Measurements from ENCODE around the gene KRTAP10-4. TPM values are rescaled to one million over a fixed set of nuclear protein-coding genes. Genes with fewer than 3 reads are reported as not detected.
"Not testable (repeated sequence)": the region's sequence is repeated elsewhere in the genome, so short reads cannot be mapped to it uniquely, and the experiment has no call there.

Gene KRTAP10-4
- total RNA-seq, 4 donors from 2014 or later = not detected

DNA sequence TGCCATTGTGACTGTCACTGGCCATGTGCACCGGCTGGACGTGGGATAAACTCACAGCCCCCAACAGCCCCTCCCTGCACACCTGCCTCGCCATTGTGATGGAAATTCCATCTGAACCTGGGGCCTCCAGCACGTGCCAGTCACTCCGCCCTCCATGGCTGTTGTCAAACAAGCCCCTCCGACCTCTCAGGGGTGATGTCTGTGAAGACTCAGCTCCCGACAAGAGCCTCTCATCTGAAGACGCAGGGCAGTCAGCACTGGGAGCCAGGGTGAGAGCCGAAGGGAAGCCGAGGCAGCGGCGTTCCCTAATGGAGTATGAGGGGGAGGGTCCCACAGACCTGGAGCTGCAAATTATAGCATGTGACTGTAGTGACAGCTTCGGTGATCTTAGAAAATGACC is 20.8 kb upstream of the KRTAP10-4 start:
- Histone ChIP-seq H3K4me1 (no peaks in the 10 kb centered on the region), H3K36me3 (no peaks in the 10 kb centered on the region), H3K9me3 (peaks cover 0 to 10% (median 0%) of the 10 kb centered on the region in 3 donors), H3K27ac (no peak overlapping the region), H3K4me3 (no peak overlapping the region), H3K27me3 (peaks cover 80% of the 10 kb centered on the region)
- WGBS, 2 donors (ENCODE audit: low coverage in 1 of 2) = 77 to 83% methylated on average over 6 to 8 of the region's 13 CpGs
- TF ChIP-seq EP300 (IDR thresholded peaks at IDR 0.05) (no peak), POLR2AphosphoS5 (IDR thresholded peaks at IDR 0.05) (no peak), POLR2A (IDR thresholded peaks at IDR 0.05) (no peak)
- TF ChIP-seq, protein P1, sequence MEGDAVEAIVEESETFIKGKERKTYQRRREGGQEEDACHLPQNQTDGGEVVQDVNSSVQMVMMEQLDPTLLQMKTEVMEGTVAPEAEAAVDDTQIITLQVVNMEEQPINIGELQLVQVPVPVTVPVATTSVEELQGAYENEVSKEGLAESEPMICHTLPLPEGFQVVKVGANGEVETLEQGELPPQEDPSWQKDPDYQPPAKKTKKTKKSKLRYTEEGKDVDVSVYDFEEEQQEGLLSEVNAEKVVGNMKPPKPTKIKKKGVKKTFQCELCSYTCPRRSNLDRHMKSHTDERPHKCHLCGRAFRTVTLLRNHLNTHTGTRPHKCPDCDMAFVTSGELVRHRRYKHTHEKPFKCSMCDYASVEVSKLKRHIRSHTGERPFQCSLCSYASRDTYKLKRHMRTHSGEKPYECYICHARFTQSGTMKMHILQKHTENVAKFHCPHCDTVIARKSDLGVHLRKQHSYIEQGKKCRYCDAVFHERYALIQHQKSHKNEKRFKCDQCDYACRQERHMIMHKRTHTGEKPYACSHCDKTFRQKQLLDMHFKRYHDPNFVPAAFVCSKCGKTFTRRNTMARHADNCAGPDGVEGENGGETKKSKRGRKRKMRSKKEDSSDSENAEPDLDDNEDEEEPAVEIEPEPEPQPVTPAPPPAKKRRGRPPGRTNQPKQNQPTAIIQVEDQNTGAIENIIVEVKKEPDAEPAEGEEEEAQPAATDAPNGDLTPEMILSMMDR (IDR thresholded peaks at IDR 0.05) = no peak
- no peak for ATAC-seq

DNA sequence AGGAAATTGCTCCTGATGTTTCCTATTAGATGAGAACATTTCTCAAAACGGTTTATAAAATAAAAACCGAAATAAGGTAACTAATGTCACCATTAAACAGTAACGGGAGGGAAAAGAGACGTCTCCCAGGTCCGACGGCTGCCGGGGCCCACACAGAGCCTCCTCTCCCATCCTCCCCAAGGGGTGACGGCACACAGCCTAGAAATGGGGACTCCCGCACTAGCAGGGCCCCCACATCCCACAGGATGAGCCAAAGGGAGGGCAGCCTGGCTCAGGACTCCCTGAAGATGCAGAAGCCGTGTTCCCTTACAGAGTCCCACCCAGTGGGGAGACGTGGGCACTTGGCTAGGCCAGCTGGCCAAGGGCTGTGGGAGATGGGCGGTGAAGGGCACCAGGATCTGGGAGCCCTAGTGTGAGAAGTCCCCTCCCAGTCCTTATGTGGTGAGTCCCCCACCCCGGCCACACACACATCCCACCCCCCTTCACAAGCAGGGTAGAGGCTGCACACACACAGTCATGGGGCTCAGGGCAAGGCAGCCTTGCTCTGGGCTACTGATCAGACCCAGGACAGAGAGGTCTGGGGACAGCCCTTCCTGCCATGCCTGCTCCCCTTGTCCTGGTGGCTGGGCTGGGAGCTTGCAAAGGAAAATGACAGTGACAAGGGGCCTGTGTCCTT is 18.2 kb upstream of the KRTAP10-4 start:
- ATAC-seq = no peak
- WGBS, 2 donors (ENCODE audit: low coverage in 1 of 2) = 57 to 68% methylated on average over 7 to 9 of the region's 13 CpGs
- peaks cover 69% of the 10 kb centered on the region for H3K27me3 ChIP-seq
- H3K27ac ChIP-seq = no peak overlapping the region
- H3K4me3 ChIP-seq = no peak overlapping the region
- no peaks in the 10 kb centered on the region for H3K4me1 ChIP-seq
- H3K9me3 ChIP-seq = peaks cover 0 to 20% (median 0%) of the 10 kb centered on the region in 3 donors
- no peaks in the 10 kb centered on the region for H3K36me3 ChIP-seq
- no peak for TF ChIP-seq EP300 (IDR thresholded peaks at IDR 0.05)
- TF ChIP-seq, protein P1 (IDR thresholded peaks at IDR 0.05) = no peak
- no peak for TF ChIP-seq POLR2A (IDR thresholded peaks at IDR 0.05)
- TF ChIP-seq POLR2AphosphoS5 (IDR thresholded peaks at IDR 0.05) = no peak

DNA sequence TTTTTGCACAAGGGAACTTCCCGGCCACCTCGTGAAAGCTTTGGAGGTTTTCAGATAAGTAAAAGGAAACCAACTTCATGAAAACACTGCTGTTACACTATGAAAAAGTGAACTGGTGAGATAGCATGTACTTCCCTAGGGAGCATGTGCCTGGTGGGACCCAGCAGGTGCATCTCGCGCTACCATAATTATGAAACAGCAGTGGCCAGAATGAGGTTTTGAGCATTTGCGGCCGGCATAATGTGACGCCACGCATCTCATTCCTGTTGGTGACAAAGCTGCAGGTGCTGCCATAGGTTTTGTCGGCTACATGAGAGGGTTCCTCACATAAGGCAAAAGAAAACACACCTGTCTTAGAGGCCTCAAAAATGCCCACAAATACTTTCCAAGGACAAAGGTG is 16.6 kb upstream of the KRTAP10-4 start:
- Histone ChIP-seq H3K27me3 (peaks cover 54% of the 10 kb centered on the region), H3K27ac (no peak overlapping the region), H3K4me1 (no peaks in the 10 kb centered on the region), H3K4me3 (no peak overlapping the region), H3K36me3 (no peaks in the 10 kb centered on the region), H3K9me3 (peaks cover 0 to 20% (median 0%) of the 10 kb centered on the region in 3 donors)
- 60 to 83% methylated on average over 2 of the region's 9 CpGs for WGBS, 2 donors (ENCODE audit: low coverage in 1 of 2)
- TF ChIP-seq, protein P1 (IDR thresholded peaks at IDR 0.05) = no peak
- TF ChIP-seq POLR2AphosphoS5 (IDR thresholded peaks at IDR 0.05) (no peak), POLR2A (IDR thresholded peaks at IDR 0.05) (no peak), EP300 (IDR thresholded peaks at IDR 0.05) (no peak)
- no peak for ATAC-seq

DNA sequence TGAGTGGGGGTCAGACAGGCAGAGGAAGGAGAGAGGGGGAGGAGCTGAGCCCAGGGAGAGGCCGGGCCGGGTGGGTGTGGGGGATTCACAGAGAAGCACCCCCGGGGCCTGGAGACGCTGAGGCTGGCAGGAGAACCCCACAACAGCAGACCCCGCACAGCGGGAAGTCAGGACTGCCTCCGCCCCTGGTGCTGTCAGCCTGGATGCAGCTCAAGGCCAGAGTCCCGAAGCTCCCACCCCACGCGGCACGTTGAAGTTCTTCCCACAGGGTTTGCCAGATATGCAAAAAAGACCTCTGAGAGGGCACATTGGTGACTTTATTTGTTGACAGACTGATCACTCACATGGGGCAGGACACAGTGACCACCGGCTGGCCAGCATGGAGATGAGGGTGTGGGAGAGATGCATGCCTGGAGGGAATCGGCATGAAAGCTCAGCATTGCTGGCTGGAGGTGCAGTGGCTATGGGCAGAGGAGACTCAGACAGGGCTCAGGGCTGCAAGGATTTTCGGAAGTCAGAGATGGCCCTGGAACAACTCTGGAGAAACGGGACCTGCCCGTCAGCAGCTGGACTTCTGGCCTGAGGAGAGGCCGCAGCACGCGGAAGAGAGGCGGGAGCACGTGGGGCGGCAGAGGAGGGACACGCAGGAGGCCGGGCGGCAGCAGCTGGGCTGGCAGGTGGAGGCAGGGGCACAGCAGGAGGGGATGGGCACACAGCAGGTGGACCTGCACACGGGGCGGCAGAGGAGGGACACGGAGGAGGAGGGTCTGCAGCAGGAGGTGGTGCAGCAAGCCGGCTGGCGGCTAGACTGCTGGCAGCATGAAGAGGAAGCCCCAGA is 15.8 kb upstream of the KRTAP10-4 start:
- 23 to 44% methylated on average over 9 to 11 of the region's 30 CpGs for WGBS, 2 donors (ENCODE audit: low coverage in 1 of 2)

DNA sequence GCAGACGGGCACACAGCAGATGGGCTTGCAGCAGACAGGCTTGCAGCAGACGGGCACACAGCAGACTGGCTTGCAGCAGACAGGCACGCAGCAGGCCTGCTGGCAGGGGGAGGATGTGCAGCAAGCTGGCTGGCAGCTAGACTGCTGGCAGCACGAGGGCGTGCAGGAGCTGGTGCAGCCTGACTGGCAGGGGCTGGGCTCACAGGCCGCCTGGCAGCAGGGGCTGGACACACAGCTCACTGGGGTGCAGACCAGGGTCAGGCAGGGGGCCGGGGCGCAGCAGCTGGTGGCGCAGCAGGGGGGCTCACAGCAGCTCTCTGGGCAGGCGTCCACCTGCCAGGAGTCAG is 15.2 kb upstream of the KRTAP10-4 start:
- H3K4me1 ChIP-seq, H3K4me3 ChIP-seq, ATAC-seq, H3K27ac ChIP-seq, H3K36me3 ChIP-seq: not testable (repeated sequence)
- Histone ChIP-seq H3K27me3 (peaks cover 48% of the 10 kb centered on the region), H3K9me3 (peaks cover 0 to 28% (median 2%) of the 10 kb centered on the region in 3 donors)
- 78% methylated on average over 4 of the region's 10 CpGs; no CpG with 5 or more reads in 1 of the 2 donors for WGBS, 2 donors (ENCODE audit: low coverage in 1 of 2)

More for the DNA sequence above, 15.8 kb upstream of the KRTAP10-4 start:
- H3K4me1 ChIP-seq = no peaks in the 10 kb centered on the region
- H3K36me3 ChIP-seq = no peaks in the 10 kb centered on the region
- TF ChIP-seq POLR2A (IDR thresholded peaks at IDR 0.05) (no peak), POLR2AphosphoS5 (IDR thresholded peaks at IDR 0.05) (no peak), EP300 (IDR thresholded peaks at IDR 0.05) (no peak)
- TF ChIP-seq, protein P1 (IDR thresholded peaks at IDR 0.05) = no peak
- H3K27ac ChIP-seq = no peak overlapping the region
- peaks cover 48% of the 10 kb centered on the region for H3K27me3 ChIP-seq
- peaks cover 0 to 28% (median 2%) of the 10 kb centered on the region in 3 donors for H3K9me3 ChIP-seq
- no peak overlapping the region for H3K4me3 ChIP-seq
- ATAC-seq = no peak
